22Rv1 (cell line): ENCODE results near the gene SPTBN1.

Source experiments
- ZFX ChIP-seq: fragments of 450-650 bp; IDR thresholded peaks from 2 replicates; pipeline ENCODE4 v1.6.1; 2017; ENCODE audit warnings: antibody characterized with exemption, borderline replicate concordance
- TF ChIP-seq, protein P1 (sequence below): fragments of 450-650 bp; IDR thresholded peaks from 2 replicates; pipeline ENCODE4 v1.5.1; 2017; ENCODE audit warnings: mild to moderate bottlenecking

DNA sequence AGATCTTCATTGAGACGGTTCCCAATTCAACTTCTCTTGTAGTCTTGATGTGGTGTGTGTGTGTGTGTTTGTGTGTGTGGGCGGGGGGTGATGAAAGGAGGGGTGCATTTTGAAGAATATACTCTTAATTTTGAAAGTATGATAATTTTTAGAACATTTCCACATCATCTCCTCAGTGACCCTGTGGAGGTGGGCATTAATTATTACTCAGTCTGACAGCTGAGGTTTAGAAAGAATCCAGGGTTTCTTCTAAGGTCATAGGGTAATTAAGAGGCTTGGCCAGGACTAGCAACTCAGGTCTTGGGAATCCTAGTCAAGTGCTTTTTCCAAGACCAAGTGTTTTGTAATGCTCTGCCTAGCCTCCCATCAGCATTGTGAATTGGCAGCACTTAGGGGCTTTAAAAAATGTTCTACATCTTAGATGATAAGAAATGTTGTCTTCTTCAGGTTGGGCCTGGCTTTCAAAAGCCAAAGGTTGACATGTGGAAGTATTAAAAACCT, 100.5 kb downstream of the SPTBN1 start:
- TF ChIP-seq, protein P1, sequence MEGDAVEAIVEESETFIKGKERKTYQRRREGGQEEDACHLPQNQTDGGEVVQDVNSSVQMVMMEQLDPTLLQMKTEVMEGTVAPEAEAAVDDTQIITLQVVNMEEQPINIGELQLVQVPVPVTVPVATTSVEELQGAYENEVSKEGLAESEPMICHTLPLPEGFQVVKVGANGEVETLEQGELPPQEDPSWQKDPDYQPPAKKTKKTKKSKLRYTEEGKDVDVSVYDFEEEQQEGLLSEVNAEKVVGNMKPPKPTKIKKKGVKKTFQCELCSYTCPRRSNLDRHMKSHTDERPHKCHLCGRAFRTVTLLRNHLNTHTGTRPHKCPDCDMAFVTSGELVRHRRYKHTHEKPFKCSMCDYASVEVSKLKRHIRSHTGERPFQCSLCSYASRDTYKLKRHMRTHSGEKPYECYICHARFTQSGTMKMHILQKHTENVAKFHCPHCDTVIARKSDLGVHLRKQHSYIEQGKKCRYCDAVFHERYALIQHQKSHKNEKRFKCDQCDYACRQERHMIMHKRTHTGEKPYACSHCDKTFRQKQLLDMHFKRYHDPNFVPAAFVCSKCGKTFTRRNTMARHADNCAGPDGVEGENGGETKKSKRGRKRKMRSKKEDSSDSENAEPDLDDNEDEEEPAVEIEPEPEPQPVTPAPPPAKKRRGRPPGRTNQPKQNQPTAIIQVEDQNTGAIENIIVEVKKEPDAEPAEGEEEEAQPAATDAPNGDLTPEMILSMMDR = no peak
- TF ChIP-seq ZFX = no peak
